PC-3 (cell line): Measurements from ENCODE around the gene SMPDL3A. TPM values are rescaled to one million over a fixed set of nuclear protein-coding genes. Genes with fewer than 3 reads are reported as not detected.

Source experiments
- ATAC-seq: fragments of 200-7000 bp; cut with Tn5 transposase; 2 replicates; pipeline ENCODE4 v1.9.1; 2020; ENCODE audit warnings: mild to moderate bottlenecking, moderate library complexity
- BruUV-seq: library from RNA; stranded (reverse); fragments of 400-500 nt; replicated peaks from 2 replicates; lab custom pipeline; 2021; lab: Mats Ljungman, UMichigan
- CTCF ChIA-PET: fragments of 300-600 bp; sonication (Branson Sonifier 250); formaldehyde crosslinking; loops from one replicate; lab custom pipeline; 2022; ENCODE audit warnings: antibody characterized with exemption; lab: Charles Lee
- POLR2A ChIA-PET: fragments of 300-600 bp; sonication (Branson Sonifier 250); formaldehyde crosslinking; loops from one replicate; lab custom pipeline; 2022; ENCODE audit warnings: antibody characterized with exemption; ENCODE audit not compliant: unreplicated experiment; lab: Charles Lee
- DNase-seq: peaks from one replicate; pipeline ENCODE4 v3.0.0-alpha.2; 2015
- H2AFZ ChIP-seq: fragments of 300-600 bp; sonication (generic); 2 replicates; pipeline ENCODE4 v1.6.0; 2016; ENCODE audit warnings: antibody characterized with exemption, low read length
- H3F3A ChIP-seq: fragments of 300-600 bp; sonication (generic); one replicate; pipeline ENCODE4 v1.6.0; 2017; ENCODE audit warnings: antibody characterized with exemption, low read length, control low read depth, mild to moderate bottlenecking; ENCODE audit not compliant: unreplicated experiment
- H3K27ac ChIP-seq: fragments of 300-600 bp; sonication (generic); 2 replicates; pipeline ENCODE4 v1.5.1; 2016; ENCODE audit warnings: mild to moderate bottlenecking, low read length
- H3K27me3 ChIP-seq: fragments of 300-600 bp; sonication (generic); 2 replicates; pipeline ENCODE4 v1.6.1; 2016; ENCODE audit warnings: low read length, mixed read lengths
- H3K36me3 ChIP-seq: fragments of 300-600 bp; sonication (generic); 2 replicates; pipeline ENCODE4 v1.6.1; 2016; ENCODE audit warnings: low read depth, mixed run types, low read length, mixed read lengths
- H3K4me1 ChIP-seq: fragments of 300-600 bp; sonication (generic); 2 replicates; pipeline ENCODE4 v1.5.1; 2016; ENCODE audit warnings: low read length; ENCODE audit not compliant: insufficient read depth
- H3K4me2 ChIP-seq: fragments of 300-600 bp; sonication (generic); 2 replicates; pipeline ENCODE4 v1.6.0; 2016; ENCODE audit warnings: low read length
- H3K4me3 ChIP-seq: fragments of 300-600 bp; sonication (generic); 2 replicates; pipeline ENCODE4 v1.5.1; 2016; ENCODE audit warnings: mild to moderate bottlenecking, low read length, mixed read lengths
- H3K79me2 ChIP-seq: fragments of 300-600 bp; sonication (generic); 2 replicates; pipeline ENCODE4 v1.6.1; 2017; ENCODE audit warnings: low read length, mixed read lengths
- H3K9ac ChIP-seq: fragments of 300-600 bp; sonication (generic); 2 replicates; pipeline ENCODE4 v1.6.0; 2016; ENCODE audit warnings: mild to moderate bottlenecking, low read length
- H3K9me2 ChIP-seq: fragments of 300-600 bp; sonication (generic); replicated peaks from 2 replicates; pipeline ENCODE4 v1.6.1; 2016; ENCODE audit warnings: mixed run types, low read length, mixed read lengths
- H3K9me3 ChIP-seq: fragments of 300-600 bp; sonication (generic); 2 replicates; pipeline ENCODE4 v1.6.1; 2016; ENCODE audit warnings: low read length, mixed read lengths
- H4K20me1 ChIP-seq: fragments of 300-600 bp; sonication (generic); 2 replicates; pipeline ENCODE4 v1.6.1; 2016; ENCODE audit warnings: low read length, mixed read lengths
- EZH2 ChIP-seq: fragments of 300-600 bp; sonication (generic); IDR thresholded peaks from one replicate; pipeline ENCODE4 v1.6.1; 2017; ENCODE audit warnings: antibody characterized with exemption, mild to moderate bottlenecking, low read length; ENCODE audit not compliant: unreplicated experiment
- EZH2phosphoT487 ChIP-seq: fragments of 300-600 bp; sonication (generic); IDR thresholded peaks from 2 replicates; pipeline ENCODE4 v1.6.1; 2018; ENCODE audit warnings: mild to moderate bottlenecking, antibody characterized with exemption, low read length, borderline replicate concordance
- intact Hi-C: fragments of 100-400 bp; cut with micrococcal nuclease; formaldehyde crosslinking; loops from 2 replicates; pipeline ENCODE4 v1.9.0; 2023
- total RNA-seq: library from RNA; depleted of rRNA; stranded (reverse); fragments of >200 nt; gene quantifications from 2 replicates; pipeline ENCODE4 v1.2.3, GENCODE V29; 2014
- TF ChIP-seq, protein P1 (sequence below): fragments of 300-600 bp; sonication (generic); conservative IDR thresholded peaks from 2 replicates; pipeline ENCODE4 v1.5.1; 2017; ENCODE audit warnings: antibody characterized with exemption, low read depth, mild to moderate bottlenecking, low read length

SMPDL3A gene
- total RNA-seq, 1 experiment from 2014 or later: 4.6 TPM

DNA sequence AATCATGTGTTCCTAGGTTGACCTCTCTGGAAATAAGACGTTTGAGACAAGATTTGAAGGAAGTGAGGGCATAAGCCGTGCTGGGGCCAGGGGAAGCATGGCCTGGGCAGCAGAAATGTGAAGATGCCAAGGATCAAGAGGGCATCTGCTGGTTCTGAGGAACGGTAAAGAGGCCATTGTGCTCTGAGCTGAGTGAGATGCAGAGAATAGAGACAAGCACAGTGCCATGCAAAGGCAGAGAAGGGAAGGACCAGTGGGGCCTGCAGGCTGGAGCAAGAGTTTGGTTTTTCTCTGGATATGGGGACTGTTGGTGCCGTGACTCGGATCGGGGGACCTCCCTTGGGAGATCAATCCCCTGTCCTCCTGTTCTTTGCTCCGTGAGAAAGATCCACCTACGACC is 50.8 kb downstream of the SMPDL3A start:
- no peak overlapping the region for H3K4me3 ChIP-seq
- intact Hi-C loops: loop anchor here (1.0 to 5.0 kb wide), 4 partner anchors 53 to 364 kb away; partner anchors contain the start of gene SMPDL3A
- H3K9me3 ChIP-seq: no peaks in the 10 kb centered on the region
- no peak for TF ChIP-seq EZH2phosphoT487
- no peak for TF ChIP-seq EZH2
- TF ChIP-seq, protein P1, sequence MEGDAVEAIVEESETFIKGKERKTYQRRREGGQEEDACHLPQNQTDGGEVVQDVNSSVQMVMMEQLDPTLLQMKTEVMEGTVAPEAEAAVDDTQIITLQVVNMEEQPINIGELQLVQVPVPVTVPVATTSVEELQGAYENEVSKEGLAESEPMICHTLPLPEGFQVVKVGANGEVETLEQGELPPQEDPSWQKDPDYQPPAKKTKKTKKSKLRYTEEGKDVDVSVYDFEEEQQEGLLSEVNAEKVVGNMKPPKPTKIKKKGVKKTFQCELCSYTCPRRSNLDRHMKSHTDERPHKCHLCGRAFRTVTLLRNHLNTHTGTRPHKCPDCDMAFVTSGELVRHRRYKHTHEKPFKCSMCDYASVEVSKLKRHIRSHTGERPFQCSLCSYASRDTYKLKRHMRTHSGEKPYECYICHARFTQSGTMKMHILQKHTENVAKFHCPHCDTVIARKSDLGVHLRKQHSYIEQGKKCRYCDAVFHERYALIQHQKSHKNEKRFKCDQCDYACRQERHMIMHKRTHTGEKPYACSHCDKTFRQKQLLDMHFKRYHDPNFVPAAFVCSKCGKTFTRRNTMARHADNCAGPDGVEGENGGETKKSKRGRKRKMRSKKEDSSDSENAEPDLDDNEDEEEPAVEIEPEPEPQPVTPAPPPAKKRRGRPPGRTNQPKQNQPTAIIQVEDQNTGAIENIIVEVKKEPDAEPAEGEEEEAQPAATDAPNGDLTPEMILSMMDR: no peak
- no peaks in the 10 kb centered on the region for H3K36me3 ChIP-seq
- H3K79me2 ChIP-seq: no peaks in the 10 kb centered on the region
- ATAC-seq (peak; percentile 37), DNase-seq (no peak)
- no peaks in the 10 kb centered on the region for H3F3A ChIP-seq
- H3K27ac ChIP-seq: no peak overlapping the region
- H2AFZ ChIP-seq: no peak overlapping the region
- ChIA-PET POLR2A (interaction anchor here (0.7 kb wide), 1 partner anchor 108 kb away, joined by 8 read pairs; no protein-coding TSS in a partner anchor), CTCF (interaction anchor here (1.1 to 2.1 kb wide), 4 partner anchors 41 to 348 kb away, joined by 3 to 12 read pairs (median 9); no protein-coding TSS in a partner anchor)
- BruUV-seq: no TSS peak
- no peaks in the 10 kb centered on the region for H3K9me2 ChIP-seq
- no peaks in the 10 kb centered on the region for H3K4me1 ChIP-seq
- no peak overlapping the region for H3K4me2 ChIP-seq
- no peaks in the 10 kb centered on the region for H4K20me1 ChIP-seq
- H3K9ac ChIP-seq: no peak overlapping the region
- no peaks in the 10 kb centered on the region for H3K27me3 ChIP-seq

DNA sequence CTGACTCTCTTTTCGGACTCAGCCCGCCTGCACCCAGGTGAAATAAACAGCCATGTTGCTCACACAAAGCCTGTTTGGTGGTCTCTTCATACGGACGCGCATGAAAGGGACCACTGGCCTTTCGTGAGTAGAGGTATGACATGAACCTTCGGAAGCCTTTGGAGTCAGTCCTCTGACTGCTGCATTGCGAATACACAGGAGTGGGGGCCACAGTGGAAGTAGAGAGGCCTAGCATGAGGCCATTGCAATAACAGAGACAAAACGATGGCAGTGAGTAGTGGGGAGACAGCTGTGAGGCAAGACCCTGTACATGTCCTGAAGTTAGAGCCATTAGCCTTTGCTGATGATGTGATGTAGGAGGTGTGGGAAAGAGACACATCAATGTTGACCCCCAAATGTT is 56.4 kb downstream of the SMPDL3A start:
- H3K27me3 ChIP-seq: no peaks in the 10 kb centered on the region
- no peak overlapping the region for H3K27ac ChIP-seq
- H3K9me3 ChIP-seq: no peaks in the 10 kb centered on the region
- no peak for ATAC-seq
- H3K36me3 ChIP-seq: no peaks in the 10 kb centered on the region
- no TSS peak for BruUV-seq
- no peaks in the 10 kb centered on the region for H3F3A ChIP-seq
- no peak overlapping the region for H3K9ac ChIP-seq
- intact Hi-C loops: no loop called here
- H3K4me2 ChIP-seq: no peak overlapping the region
- no peak for DNase-seq
- H3K79me2 ChIP-seq: no peaks in the 10 kb centered on the region
- H3K4me3 ChIP-seq: no peak overlapping the region
- ChIA-PET CTCF (no interaction called here), POLR2A (interaction anchor here (0.6 kb wide), 1 partner anchor 47 kb away, joined by 3 read pairs; no protein-coding TSS in a partner anchor)
- no peak overlapping the region for H2AFZ ChIP-seq
- no peaks in the 10 kb centered on the region for H4K20me1 ChIP-seq
- no peaks in the 10 kb centered on the region for H3K9me2 ChIP-seq
- TF ChIP-seq EZH2 (no peak), EZH2phosphoT487 (no peak)
- TF ChIP-seq, protein P1: no peak
- no peaks in the 10 kb centered on the region for H3K4me1 ChIP-seq

- Histone ChIP-seq H3K4me2 (no peak overlapping the region), H3K27ac (no peak overlapping the region), H2AFZ (no peak overlapping the region), H3K9me2 (no peaks in the 10 kb centered on the region), H3K27me3 (no peaks in the 10 kb centered on the region), H3K79me2 (no peaks in the 10 kb centered on the region), H3K36me3 (no peaks in the 10 kb centered on the region), H3K4me3 (no peak overlapping the region), H3K9ac (no peak overlapping the region), H3K4me1 (no peaks in the 10 kb centered on the region), H4K20me1 (no peaks in the 10 kb centered on the region), H3K9me3 (no peaks in the 10 kb centered on the region), H3F3A (no peaks in the 10 kb centered on the region)
- DNase-seq (no peak), ATAC-seq (no peak)
- ChIA-PET POLR2A (interaction anchor here (0.6 kb wide), 1 partner anchor 47 kb away, joined by 3 read pairs; no protein-coding TSS in a partner anchor), CTCF (no interaction called here)
- no TSS peak for BruUV-seq
- TF ChIP-seq EZH2 (no peak), EZH2phosphoT487 (no peak)
- TF ChIP-seq, protein P1: no peak
- intact Hi-C loops: no loop called here
These were observed 57.0 kb downstream of the SMPDL3A start for GRCh38 chr6:122845916-122846612.
